GM23338 (cell line): ENCODE measurements around the gene ADAMTS20. TPM values are rescaled to one million over a fixed set of nuclear protein-coding genes. Genes with fewer than 3 reads are reported as not detected.

Source experiments
- ATAC-seq: fragments of 200-7000 bp; cut with Tn5 transposase; 3 replicates; pipeline ENCODE4 v1.9.1; 2020
- DNase-seq: peaks from one replicate; pipeline ENCODE4 v3.0.0-alpha.2; 2015; ENCODE audit warnings: low spot score
- H2AFZ ChIP-seq: fragments of 200-600 bp; sonication (generic); 2 replicates; pipeline ENCODE4 v1.8.0; 2016; ENCODE audit warnings: antibody characterized with exemption, mild to moderate bottlenecking, moderate library complexity
- H3F3A ChIP-seq: fragments of 200-600 bp; sonication (generic); replicated peaks from 2 replicates; pipeline ENCODE4 v1.8.0; 2017; ENCODE audit warnings: antibody characterized with exemption, mixed run types, low read depth
- H3K27ac ChIP-seq: fragments of 200-600 bp; sonication (generic); 2 replicates; pipeline ENCODE4 v1.6.1; 2016; ENCODE audit warnings: low read depth
- H3K27me3 ChIP-seq: fragments of 200-600 bp; sonication (generic); 2 replicates; pipeline ENCODE4 v1.8.0; 2016; ENCODE audit warnings: mild to moderate bottlenecking, mixed run types, moderate library complexity; ENCODE audit not compliant: insufficient read depth
- H3K36me3 ChIP-seq: fragments of 200-600 bp; sonication (generic); 2 replicates; pipeline ENCODE4 v1.8.0; 2016; ENCODE audit warnings: mild to moderate bottlenecking; ENCODE audit not compliant: insufficient read depth
- H3K4me1 ChIP-seq: fragments of 200-600 bp; sonication (generic); 2 replicates; pipeline ENCODE4 v1.8.0; 2016; ENCODE audit warnings: mild to moderate bottlenecking, moderate library complexity; ENCODE audit not compliant: insufficient read depth
- H3K4me2 ChIP-seq: fragments of 200-600 bp; sonication (generic); 2 replicates; pipeline ENCODE4 v1.7.1; 2017; ENCODE audit warnings: mixed run types
- H3K4me3 ChIP-seq: fragments of 200-600 bp; sonication (generic); 2 replicates; pipeline ENCODE4 v1.6.1; 2016; ENCODE audit warnings: mixed run types
- H3K79me2 ChIP-seq: fragments of 200-600 bp; sonication (generic); replicated peaks from 2 replicates; pipeline ENCODE4 v1.8.0; 2017; ENCODE audit warnings: mild to moderate bottlenecking; ENCODE audit not compliant: insufficient read depth
- H3K9me2 ChIP-seq: fragments of 200-600 bp; sonication (generic); 2 replicates; pipeline ENCODE4 v1.8.0; 2017; ENCODE audit not compliant: insufficient read depth
- H4K20me1 ChIP-seq: fragments of 200-600 bp; sonication (generic); replicated peaks from 2 replicates; pipeline ENCODE4 v1.8.0; 2017; ENCODE audit warnings: mild to moderate bottlenecking; ENCODE audit not compliant: insufficient read depth
- H3K27ac Mint-ChIP-seq: 2 replicates; pipeline ENCODE4 v1.8.0; 2020; ENCODE audit warnings: inconsistent platforms, mild to moderate bottlenecking, moderate library complexity, mixed read lengths
- H3K27me3 Mint-ChIP-seq: 3 replicates; pipeline ENCODE4 v1.8.0; 2022; ENCODE audit warnings: low read depth, mild to moderate bottlenecking, moderate library complexity, mixed read lengths, inconsistent platforms; ENCODE audit not compliant: insufficient read depth, poor library complexity
- H3K36me3 Mint-ChIP-seq: 3 replicates; pipeline ENCODE4 v1.8.0; 2021; ENCODE audit warnings: low read depth, mild to moderate bottlenecking, inconsistent platforms, moderate library complexity, mixed read lengths
- H3K4me1 Mint-ChIP-seq: 3 replicates; pipeline ENCODE4 v1.8.0; 2020; ENCODE audit warnings: mild to moderate bottlenecking, inconsistent platforms, mixed read lengths
- H3K4me3 Mint-ChIP-seq: 3 replicates; pipeline ENCODE4 v1.8.0; 2021; ENCODE audit warnings: moderate library complexity, mild to moderate bottlenecking, inconsistent platforms, mixed read lengths
- H3K9me3 Mint-ChIP-seq: 3 replicates; pipeline ENCODE4 v1.8.0; 2020; ENCODE audit warnings: moderate library complexity, mild to moderate bottlenecking, inconsistent platforms, mixed read lengths
- EZH2phosphoT487 ChIP-seq: fragments of 200-600 bp; sonication (generic); IDR thresholded peaks from one replicate; pipeline ENCODE4 v1.8.1; 2018; ENCODE audit warnings: antibody characterized with exemption; ENCODE audit not compliant: unreplicated experiment
- JUNB ChIP-seq: IDR thresholded peaks from one replicate; pipeline ENCODE4 v1.6.1; 2016; ENCODE audit warnings: antibody characterized with exemption; ENCODE audit not compliant: unreplicated experiment
- STAT1 ChIP-seq: IDR thresholded peaks from one replicate; pipeline ENCODE4 v1.6.1; 2016; ENCODE audit warnings: antibody characterized with exemption; ENCODE audit not compliant: unreplicated experiment
- ZNF114 ChIP-seq: fragments of 250-450 bp; sonication (Bioruptor Pico); IDR thresholded peaks from 2 replicates; pipeline ENCODE4 v1.5.0; 2020; ENCODE audit warnings: mild to moderate bottlenecking, moderate library complexity
- polyA plus RNA-seq: library from polyadenylated mRNA; unstranded; fragments of >200 nt; fragmentation: Nextera tagmentation; extraction: Ambion mirVana; gene quantifications from 2 replicates; pipeline ENCODE4 v1.2.1, GENCODE V29; 2016
- total RNA-seq: library from RNA; depleted of rRNA; stranded (reverse); fragments of >200 nt; shearing (Covaris generic); gene quantifications from 2 replicates; pipeline ENCODE4 v1.2.3, GENCODE V29; 2014
- TF ChIP-seq, protein P1 (sequence below), 2 experiments: fragments of 200-600 bp in 1 of 2; sonication (generic) in 1 of 2; conservative IDR thresholded peaks; 2 replicates each; pipeline versions ENCODE4 v1.5.1 to v1.6.1; 2016 to 2017; ENCODE audit warnings: antibody characterized with exemption in 2 of 2, low read depth in 2 of 2, mild to moderate bottlenecking in 2 of 2, moderate library complexity in 1 of 2
- TF ChIP-seq, protein P2 (sequence below): IDR thresholded peaks from 2 replicates; pipeline ENCODE4 v1.6.1; 2016; ENCODE audit warnings: antibody characterized with exemption
- TF ChIP-seq, protein P3 (sequence below): IDR thresholded peaks from one replicate; pipeline ENCODE4 v1.6.1; 2018; ENCODE audit warnings: antibody characterized with exemption; ENCODE audit not compliant: unreplicated experiment
- TF ChIP-seq, protein P4 (sequence below): fragments of 250-450 bp; sonication (Bioruptor Pico); IDR thresholded peaks from 2 replicates; pipeline ENCODE4 v1.5.0; 2020; ENCODE audit warnings: mild to moderate bottlenecking, moderate library complexity

Gene ADAMTS20
- total and polyA plus RNA-seq, 2 experiments from 2014 or later = 2.0 to 9.3 TPM

DNA sequence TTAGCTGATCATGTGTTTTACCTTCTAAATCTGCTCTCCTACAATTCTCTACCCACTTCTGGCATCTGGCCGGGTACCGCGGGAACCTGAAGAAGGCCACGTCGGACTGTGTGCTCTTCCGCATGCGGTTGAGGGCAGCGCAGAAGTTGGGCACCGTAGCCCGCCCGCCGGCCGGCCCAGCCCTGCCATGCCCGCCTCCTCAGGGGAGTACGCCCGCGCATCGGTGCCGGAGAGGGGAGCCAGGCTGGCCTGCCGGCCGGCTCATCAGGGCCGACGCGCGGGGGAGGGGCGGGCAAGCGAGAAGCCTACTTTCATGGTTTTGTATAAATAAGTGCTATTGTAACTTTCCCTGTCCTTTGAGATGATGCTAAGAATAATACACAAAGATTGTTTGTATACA, 19.9 kb upstream of the ADAMTS20 start (continued):
- TF ChIP-seq, protein P1, sequence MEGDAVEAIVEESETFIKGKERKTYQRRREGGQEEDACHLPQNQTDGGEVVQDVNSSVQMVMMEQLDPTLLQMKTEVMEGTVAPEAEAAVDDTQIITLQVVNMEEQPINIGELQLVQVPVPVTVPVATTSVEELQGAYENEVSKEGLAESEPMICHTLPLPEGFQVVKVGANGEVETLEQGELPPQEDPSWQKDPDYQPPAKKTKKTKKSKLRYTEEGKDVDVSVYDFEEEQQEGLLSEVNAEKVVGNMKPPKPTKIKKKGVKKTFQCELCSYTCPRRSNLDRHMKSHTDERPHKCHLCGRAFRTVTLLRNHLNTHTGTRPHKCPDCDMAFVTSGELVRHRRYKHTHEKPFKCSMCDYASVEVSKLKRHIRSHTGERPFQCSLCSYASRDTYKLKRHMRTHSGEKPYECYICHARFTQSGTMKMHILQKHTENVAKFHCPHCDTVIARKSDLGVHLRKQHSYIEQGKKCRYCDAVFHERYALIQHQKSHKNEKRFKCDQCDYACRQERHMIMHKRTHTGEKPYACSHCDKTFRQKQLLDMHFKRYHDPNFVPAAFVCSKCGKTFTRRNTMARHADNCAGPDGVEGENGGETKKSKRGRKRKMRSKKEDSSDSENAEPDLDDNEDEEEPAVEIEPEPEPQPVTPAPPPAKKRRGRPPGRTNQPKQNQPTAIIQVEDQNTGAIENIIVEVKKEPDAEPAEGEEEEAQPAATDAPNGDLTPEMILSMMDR (conservative IDR thresholded peaks at IDR 0.05; ENCODE audit: low read depth in 2 of 2) = no peak
- TF ChIP-seq, protein P2, sequence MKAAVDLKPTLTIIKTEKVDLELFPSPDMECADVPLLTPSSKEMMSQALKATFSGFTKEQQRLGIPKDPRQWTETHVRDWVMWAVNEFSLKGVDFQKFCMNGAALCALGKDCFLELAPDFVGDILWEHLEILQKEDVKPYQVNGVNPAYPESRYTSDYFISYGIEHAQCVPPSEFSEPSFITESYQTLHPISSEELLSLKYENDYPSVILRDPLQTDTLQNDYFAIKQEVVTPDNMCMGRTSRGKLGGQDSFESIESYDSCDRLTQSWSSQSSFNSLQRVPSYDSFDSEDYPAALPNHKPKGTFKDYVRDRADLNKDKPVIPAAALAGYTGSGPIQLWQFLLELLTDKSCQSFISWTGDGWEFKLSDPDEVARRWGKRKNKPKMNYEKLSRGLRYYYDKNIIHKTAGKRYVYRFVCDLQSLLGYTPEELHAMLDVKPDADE = no peak

DNA sequence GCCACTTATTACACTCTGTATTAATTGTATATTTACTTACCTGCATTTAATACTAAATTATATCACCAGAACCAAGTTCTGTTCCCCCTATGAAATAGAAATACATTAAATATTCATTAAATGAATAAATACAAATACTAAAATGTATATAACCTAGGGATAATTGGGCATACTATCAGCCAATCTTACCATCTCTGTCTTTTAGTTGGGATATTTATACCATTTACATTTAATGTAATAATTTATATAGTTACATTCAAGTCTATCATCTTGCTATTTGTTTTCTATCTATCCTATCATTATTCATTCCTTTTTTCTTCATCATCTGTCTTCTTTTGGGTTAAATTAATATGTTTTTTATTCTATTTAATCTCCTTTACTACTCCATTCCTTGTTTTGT, 4.1 kb upstream of the ADAMTS20 start:
- no peaks in the 10 kb centered on the region for H3F3A ChIP-seq
- no peak overlapping the region for H3K4me3 Mint-ChIP-seq
- no peaks in the 10 kb centered on the region for H4K20me1 ChIP-seq
- no peaks in the 10 kb centered on the region for H3K36me3 ChIP-seq
- no peak overlapping the region for H3K4me3 ChIP-seq
- no peaks in the 10 kb centered on the region; the same call in 2 of the 3 replicates for H3K36me3 Mint-ChIP-seq
- no peak overlapping the region for H3K27ac Mint-ChIP-seq
- H3K27me3 ChIP-seq = peaks cover 6% of the 10 kb centered on the region
- H3K4me2 ChIP-seq = no peak overlapping the region
- H3K79me2 ChIP-seq = no peaks in the 10 kb centered on the region
- H3K9me3 Mint-ChIP-seq = peaks cover 9% of the 10 kb centered on the region
- no peaks in the 10 kb centered on the region for H3K4me1 ChIP-seq
- peaks cover 12% of the 10 kb centered on the region for H3K27me3 Mint-ChIP-seq
- ATAC-seq (no peak), DNase-seq (no peak)
- peaks cover 3% of the 10 kb centered on the region; the same call in 2 of the 3 replicates for H3K4me1 Mint-ChIP-seq
- no peak overlapping the region for H2AFZ ChIP-seq
- H3K9me2 ChIP-seq = no peaks in the 10 kb centered on the region
- H3K27ac ChIP-seq = no peak overlapping the region
- TF ChIP-seq, protein P1 (conservative IDR thresholded peaks at IDR 0.05; ENCODE audit: low read depth in 2 of 2) = no peak
- TF ChIP-seq JUNB (no peak), STAT1 (no peak), EZH2phosphoT487 (no peak), ZNF114 (no peak)
- TF ChIP-seq, protein P3, sequence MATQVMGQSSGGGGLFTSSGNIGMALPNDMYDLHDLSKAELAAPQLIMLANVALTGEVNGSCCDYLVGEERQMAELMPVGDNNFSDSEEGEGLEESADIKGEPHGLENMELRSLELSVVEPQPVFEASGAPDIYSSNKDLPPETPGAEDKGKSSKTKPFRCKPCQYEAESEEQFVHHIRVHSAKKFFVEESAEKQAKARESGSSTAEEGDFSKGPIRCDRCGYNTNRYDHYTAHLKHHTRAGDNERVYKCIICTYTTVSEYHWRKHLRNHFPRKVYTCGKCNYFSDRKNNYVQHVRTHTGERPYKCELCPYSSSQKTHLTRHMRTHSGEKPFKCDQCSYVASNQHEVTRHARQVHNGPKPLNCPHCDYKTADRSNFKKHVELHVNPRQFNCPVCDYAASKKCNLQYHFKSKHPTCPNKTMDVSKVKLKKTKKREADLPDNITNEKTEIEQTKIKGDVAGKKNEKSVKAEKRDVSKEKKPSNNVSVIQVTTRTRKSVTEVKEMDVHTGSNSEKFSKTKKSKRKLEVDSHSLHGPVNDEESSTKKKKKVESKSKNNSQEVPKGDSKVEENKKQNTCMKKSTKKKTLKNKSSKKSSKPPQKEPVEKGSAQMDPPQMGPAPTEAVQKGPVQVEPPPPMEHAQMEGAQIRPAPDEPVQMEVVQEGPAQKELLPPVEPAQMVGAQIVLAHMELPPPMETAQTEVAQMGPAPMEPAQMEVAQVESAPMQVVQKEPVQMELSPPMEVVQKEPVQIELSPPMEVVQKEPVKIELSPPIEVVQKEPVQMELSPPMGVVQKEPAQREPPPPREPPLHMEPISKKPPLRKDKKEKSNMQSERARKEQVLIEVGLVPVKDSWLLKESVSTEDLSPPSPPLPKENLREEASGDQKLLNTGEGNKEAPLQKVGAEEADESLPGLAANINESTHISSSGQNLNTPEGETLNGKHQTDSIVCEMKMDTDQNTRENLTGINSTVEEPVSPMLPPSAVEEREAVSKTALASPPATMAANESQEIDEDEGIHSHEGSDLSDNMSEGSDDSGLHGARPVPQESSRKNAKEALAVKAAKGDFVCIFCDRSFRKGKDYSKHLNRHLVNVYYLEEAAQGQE = no peak
- TF ChIP-seq, protein P2 = no peak
- TF ChIP-seq, protein P4, sequence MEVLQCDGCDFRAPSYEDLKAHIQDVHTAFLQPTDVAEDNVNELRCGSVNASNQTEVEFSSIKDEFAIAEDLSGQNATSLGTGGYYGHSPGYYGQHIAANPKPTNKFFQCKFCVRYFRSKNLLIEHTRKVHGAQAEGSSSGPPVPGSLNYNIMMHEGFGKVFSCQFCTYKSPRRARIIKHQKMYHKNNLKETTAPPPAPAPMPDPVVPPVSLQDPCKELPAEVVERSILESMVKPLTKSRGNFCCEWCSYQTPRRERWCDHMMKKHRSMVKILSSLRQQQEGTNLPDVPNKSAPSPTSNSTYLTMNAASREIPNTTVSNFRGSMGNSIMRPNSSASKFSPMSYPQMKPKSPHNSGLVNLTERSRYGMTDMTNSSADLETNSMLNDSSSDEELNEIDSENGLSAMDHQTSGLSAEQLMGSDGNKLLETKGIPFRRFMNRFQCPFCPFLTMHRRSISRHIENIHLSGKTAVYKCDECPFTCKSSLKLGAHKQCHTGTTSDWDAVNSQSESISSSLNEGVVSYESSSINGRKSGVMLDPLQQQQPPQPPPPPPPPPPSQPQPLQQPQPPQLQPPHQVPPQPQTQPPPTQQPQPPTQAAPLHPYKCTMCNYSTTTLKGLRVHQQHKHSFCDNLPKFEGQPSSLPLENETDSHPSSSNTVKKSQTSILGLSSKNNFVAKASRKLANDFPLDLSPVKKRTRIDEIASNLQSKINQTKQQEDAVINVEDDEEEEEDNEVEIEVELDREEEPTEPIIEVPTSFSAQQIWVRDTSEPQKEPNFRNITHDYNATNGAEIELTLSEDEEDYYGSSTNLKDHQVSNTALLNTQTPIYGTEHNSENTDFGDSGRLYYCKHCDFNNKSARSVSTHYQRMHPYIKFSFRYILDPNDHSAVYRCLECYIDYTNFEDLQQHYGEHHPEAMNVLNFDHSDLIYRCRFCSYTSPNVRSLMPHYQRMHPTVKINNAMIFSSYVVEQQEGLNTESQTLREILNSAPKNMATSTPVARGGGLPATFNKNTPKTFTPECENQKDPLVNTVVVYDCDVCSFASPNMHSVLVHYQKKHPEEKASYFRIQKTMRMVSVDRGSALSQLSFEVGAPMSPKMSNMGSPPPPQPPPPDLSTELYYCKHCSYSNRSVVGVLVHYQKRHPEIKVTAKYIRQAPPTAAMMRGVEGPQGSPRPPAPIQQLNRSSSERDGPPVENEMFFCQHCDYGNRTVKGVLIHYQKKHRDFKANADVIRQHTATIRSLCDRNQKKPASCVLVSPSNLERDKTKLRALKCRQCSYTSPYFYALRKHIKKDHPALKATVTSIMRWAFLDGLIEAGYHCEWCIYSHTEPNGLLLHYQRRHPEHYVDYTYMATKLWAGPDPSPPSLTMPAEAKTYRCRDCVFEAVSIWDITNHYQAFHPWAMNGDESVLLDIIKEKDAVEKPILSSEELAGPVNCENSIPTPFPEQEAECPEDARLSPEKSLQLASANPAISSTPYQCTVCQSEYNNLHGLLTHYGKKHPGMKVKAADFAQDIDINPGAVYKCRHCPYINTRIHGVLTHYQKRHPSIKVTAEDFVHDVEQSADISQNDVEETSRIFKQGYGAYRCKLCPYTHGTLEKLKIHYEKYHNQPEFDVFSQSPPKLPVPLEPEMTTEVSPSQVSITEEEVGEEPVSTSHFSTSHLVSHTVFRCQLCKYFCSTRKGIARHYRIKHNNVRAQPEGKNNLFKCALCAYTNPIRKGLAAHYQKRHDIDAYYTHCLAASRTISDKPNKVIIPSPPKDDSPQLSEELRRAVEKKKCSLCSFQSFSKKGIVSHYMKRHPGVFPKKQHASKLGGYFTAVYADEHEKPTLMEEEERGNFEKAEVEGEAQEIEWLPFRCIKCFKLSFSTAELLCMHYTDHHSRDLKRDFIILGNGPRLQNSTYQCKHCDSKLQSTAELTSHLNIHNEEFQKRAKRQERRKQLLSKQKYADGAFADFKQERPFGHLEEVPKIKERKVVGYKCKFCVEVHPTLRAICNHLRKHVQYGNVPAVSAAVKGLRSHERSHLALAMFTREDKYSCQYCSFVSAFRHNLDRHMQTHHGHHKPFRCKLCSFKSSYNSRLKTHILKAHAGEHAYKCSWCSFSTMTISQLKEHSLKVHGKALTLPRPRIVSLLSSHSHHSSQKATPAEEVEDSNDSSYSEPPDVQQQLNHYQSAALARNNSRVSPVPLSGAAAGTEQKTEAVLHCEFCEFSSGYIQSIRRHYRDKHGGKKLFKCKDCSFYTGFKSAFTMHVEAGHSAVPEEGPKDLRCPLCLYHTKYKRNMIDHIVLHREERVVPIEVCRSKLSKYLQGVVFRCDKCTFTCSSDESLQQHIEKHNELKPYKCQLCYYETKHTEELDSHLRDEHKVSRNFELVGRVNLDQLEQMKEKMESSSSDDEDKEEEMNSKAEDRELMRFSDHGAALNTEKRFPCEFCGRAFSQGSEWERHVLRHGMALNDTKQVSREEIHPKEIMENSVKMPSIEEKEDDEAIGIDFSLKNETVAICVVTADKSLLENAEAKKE (CRISPR knock-in tag) = no peak
